Central memory CD8-positive, alpha-beta T cell (primary cell): ENCODE measurements around the gene IQCK.

Experiments
- ATAC-seq: fragments of 150-1000 bp; cut with Tn5 transposase; replicated peaks from 2 replicates; pipeline ENCODE4 v1.10.0; 2022; ENCODE audit warnings: mild to moderate bottlenecking, moderate FRiP score, moderate number of reproducible peaks; ENCODE audit not compliant: poor library complexity, severe bottlenecking; ENCODE audit errors: extremely low read depth
- DNase-seq, 2 donors: peaks; one replicate each; pipeline ENCODE4 v3.0.0; 2021; ENCODE audit warnings: low spot score in 2 of 2
- H3K27ac Mint-ChIP-seq: one replicate; pipeline ENCODE4 v1.8.0; 2022; ENCODE audit warnings: low read depth, mild to moderate bottlenecking, moderate library complexity, mixed read lengths
- H3K27me3 Mint-ChIP-seq: one replicate; pipeline ENCODE4 v1.8.0; 2022; ENCODE audit warnings: mixed read lengths
- H3K36me3 Mint-ChIP-seq: one replicate; pipeline ENCODE4 v1.8.0; 2022; ENCODE audit warnings: mild to moderate bottlenecking, moderate library complexity, mixed read lengths; ENCODE audit not compliant: insufficient read depth
- H3K4me1 Mint-ChIP-seq: one replicate; pipeline ENCODE4 v1.8.0; 2022; ENCODE audit warnings: mixed read lengths
- H3K4me3 Mint-ChIP-seq: one replicate; pipeline ENCODE4 v1.8.0; 2022; ENCODE audit warnings: mild to moderate bottlenecking, moderate library complexity, mixed read lengths
- H3K9me3 Mint-ChIP-seq: one replicate; pipeline ENCODE4 v1.8.0; 2022; ENCODE audit warnings: mixed read lengths

IQCK gene

DNA sequence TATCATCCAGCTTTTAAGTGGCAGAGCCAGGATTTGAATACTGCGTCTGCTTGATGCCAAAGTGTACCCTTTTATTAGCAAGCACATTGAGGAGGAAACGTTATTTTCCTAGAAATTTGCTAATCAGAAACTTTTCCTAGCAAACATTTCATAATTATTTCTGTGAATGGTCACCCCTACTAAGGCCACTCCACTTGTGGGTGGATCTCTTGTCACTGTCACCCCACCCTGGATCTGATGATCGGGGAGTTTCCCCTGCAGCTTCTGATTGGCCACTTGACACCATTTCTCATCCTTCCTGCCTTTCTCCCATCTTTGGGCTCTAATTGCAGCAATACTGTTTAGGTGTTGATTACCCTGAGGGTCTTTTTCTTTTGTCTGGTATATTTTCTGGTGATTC lies 130.7 kb downstream of the IQCK start:
- H3K9me3 Mint-ChIP-seq: no peaks in the 10 kb centered on the region
- H3K4me1 Mint-ChIP-seq: no peaks in the 10 kb centered on the region

GRCh38 chr16:19850131-19850817 lies 132.2 kb downstream of the IQCK start:
- H3K27ac Mint-ChIP-seq: no peak overlapping the region
- H3K36me3 Mint-ChIP-seq: no peaks in the 10 kb centered on the region
- H3K9me3 Mint-ChIP-seq: no peaks in the 10 kb centered on the region
- ATAC-seq (no peak), DNase-seq (no peak)
- peaks cover 39% of the 10 kb centered on the region for H3K27me3 Mint-ChIP-seq
- no peaks in the 10 kb centered on the region for H3K4me1 Mint-ChIP-seq
- no peak overlapping the region for H3K4me3 Mint-ChIP-seq

More for the DNA sequence above, 130.7 kb downstream of the IQCK start:
- Mint-ChIP-seq H3K27me3 (peaks cover 36% of the 10 kb centered on the region), H3K36me3 (no peaks in the 10 kb centered on the region), H3K27ac (no peak overlapping the region), H3K4me3 (no peak overlapping the region)
- ATAC-seq (no peak), DNase-seq (no peak)

- Mint-ChIP-seq H3K36me3 (no peaks in the 10 kb centered on the region), H3K27ac (no peak overlapping the region), H3K4me3 (no peak overlapping the region), H3K4me1 (no peaks in the 10 kb centered on the region), H3K27me3 (peaks cover 39% of the 10 kb centered on the region), H3K9me3 (no peaks in the 10 kb centered on the region)
- no peak for ATAC-seq
- DNase-seq: no peak
These were observed 133.4 kb downstream of the IQCK start for GRCh38 chr16:19851476-19851875.

- no peak for ATAC-seq
- H3K4me1 Mint-ChIP-seq: no peaks in the 10 kb centered on the region
- H3K4me3 Mint-ChIP-seq: no peak overlapping the region
- no peaks in the 10 kb centered on the region for H3K36me3 Mint-ChIP-seq
- no peaks in the 10 kb centered on the region for H3K9me3 Mint-ChIP-seq
- DNase-seq: no peak
- H3K27me3 Mint-ChIP-seq: peaks cover 45% of the 10 kb centered on the region
- H3K27ac Mint-ChIP-seq: no peak overlapping the region
These were observed 135.2 kb downstream of the IQCK start for GRCh38 chr16:19853132-19853741.

- H3K9me3 Mint-ChIP-seq: no peaks in the 10 kb centered on the region
- no peaks in the 10 kb centered on the region for H3K4me1 Mint-ChIP-seq
- ATAC-seq (no peak), DNase-seq (no peak)
- peaks cover 47% of the 10 kb centered on the region for H3K27me3 Mint-ChIP-seq
- H3K4me3 Mint-ChIP-seq: no peak overlapping the region
- no peaks in the 10 kb centered on the region for H3K36me3 Mint-ChIP-seq
- H3K27ac Mint-ChIP-seq: no peak overlapping the region
These were observed 135.9 kb downstream of the IQCK start for GRCh38 chr16:19853742-19854542.

GRCh38 chr16:19854543-19854876 lies 136.4 kb downstream of the IQCK start:
- ATAC-seq: no peak
- Mint-ChIP-seq H3K27me3 (peaks cover 43% of the 10 kb centered on the region), H3K9me3 (no peaks in the 10 kb centered on the region), H3K4me3 (no peak overlapping the region), H3K36me3 (no peaks in the 10 kb centered on the region), H3K27ac (no peak overlapping the region), H3K4me1 (no peaks in the 10 kb centered on the region)
- no peak for DNase-seq

- peaks cover 27% of the 10 kb centered on the region for H3K27me3 Mint-ChIP-seq
- no peak for DNase-seq
These were observed 138.0 kb downstream of the IQCK start for GRCh38 chr16:19856120-19856519.

DNA sequence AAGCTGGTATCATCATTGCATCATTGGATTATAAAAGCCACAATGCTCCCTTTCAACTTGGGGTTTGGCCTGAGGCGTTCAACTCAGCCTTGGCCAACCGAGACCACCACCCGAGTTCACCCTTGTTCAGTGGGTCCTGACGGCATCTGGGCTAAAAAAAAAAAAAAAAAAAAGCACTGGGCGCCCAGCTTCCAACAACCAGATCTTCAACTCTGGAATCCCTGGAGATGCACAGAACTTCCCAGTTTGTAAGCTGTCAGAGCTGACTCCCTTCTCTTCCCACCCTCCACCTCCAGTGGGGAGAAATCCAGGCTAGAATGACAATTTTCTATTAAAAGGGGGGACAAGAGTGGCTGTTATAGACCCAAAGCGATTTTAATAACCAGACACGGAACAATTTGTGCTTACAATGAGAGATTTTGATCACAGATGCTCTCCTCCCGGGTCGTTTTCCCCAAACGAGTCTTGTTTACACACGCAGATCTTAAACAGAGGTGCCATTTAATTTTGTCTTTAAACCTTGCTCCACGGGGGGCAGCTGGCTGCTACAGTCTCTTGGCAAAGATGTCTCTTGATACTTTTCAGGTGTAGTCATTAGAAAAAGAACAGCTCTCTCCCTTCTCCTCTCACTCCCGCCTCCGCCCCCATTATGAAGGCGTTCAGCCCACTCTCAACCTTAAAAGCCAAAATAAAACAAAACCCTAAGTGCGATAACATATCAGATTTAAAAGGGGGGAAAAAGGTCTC lies 139.7 kb downstream of the IQCK start:
- H3K36me3 Mint-ChIP-seq: no peaks in the 10 kb centered on the region
- H3K4me3 Mint-ChIP-seq: no peak overlapping the region
- no peaks in the 10 kb centered on the region for H3K9me3 Mint-ChIP-seq
- no peak for DNase-seq
- H3K4me1 Mint-ChIP-seq: no peaks in the 10 kb centered on the region
- no peak overlapping the region for H3K27ac Mint-ChIP-seq
- H3K27me3 Mint-ChIP-seq: peaks cover 19% of the 10 kb centered on the region
- ATAC-seq: no peak

More at GRCh38 chr16:19856120-19856519, 138.0 kb downstream of the IQCK start:
- Mint-ChIP-seq H3K27ac (no peak overlapping the region), H3K9me3 (no peaks in the 10 kb centered on the region), H3K4me1 (no peaks in the 10 kb centered on the region), H3K4me3 (no peak overlapping the region), H3K36me3 (no peaks in the 10 kb centered on the region)
- ATAC-seq: no peak

DNA sequence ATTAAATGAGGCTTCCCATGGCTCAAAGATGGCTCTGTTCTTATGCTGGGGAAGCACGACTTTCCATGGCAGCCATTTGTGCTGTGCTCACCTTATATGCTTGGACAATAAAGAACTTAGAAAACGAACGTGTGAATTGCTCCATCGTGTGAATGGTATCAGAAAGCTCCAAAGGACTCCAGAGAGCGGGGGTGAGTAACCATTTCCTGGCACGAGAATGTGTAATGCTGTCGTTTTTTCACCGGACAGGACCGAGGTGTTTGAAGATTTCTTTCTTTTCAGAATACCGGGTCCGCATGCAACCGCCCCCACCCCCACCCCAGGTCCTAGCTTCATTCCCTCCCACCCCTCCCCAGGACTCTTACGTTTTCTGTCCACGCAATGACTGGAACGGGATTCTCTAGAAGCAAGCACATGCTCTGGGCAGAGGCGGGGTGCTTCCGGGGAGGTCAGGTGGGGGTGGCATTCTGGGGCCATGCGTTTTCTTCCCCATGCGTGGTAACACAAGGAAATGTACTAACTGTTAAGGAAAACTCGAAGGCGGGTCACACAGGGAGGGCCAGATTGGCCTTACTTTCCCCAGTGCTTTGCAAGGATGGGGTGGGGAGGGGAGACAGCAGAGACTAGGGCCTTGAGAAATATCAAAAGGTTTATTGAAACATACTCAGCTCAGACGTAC lies 140.4 kb downstream of the IQCK start:
- H3K27me3 Mint-ChIP-seq: peaks cover 14% of the 10 kb centered on the region
- DNase-seq (no peak), ATAC-seq (no peak)
- H3K4me3 Mint-ChIP-seq: no peak overlapping the region
- no peaks in the 10 kb centered on the region for H3K36me3 Mint-ChIP-seq
- no peaks in the 10 kb centered on the region for H3K4me1 Mint-ChIP-seq
- H3K27ac Mint-ChIP-seq: no peak overlapping the region
- H3K9me3 Mint-ChIP-seq: no peaks in the 10 kb centered on the region

GRCh38 chr16:19859166-19859565 lies 141.1 kb downstream of the IQCK start:
- no peak for ATAC-seq
- H3K27ac Mint-ChIP-seq: no peak overlapping the region
- H3K36me3 Mint-ChIP-seq: no peaks in the 10 kb centered on the region

GRCh38 chr16:19859603-19860002 lies 141.5 kb downstream of the IQCK start:
- DNase-seq: no peak
- H3K36me3 Mint-ChIP-seq: no peaks in the 10 kb centered on the region
- no peak for ATAC-seq
- H3K9me3 Mint-ChIP-seq: no peaks in the 10 kb centered on the region
- no peak overlapping the region for H3K4me3 Mint-ChIP-seq
- peaks cover 9% of the 10 kb centered on the region for H3K27me3 Mint-ChIP-seq
- no peak overlapping the region for H3K27ac Mint-ChIP-seq
- no peaks in the 10 kb centered on the region for H3K4me1 Mint-ChIP-seq

More at GRCh38 chr16:19859166-19859565, 141.1 kb downstream of the IQCK start:
- H3K4me1 Mint-ChIP-seq: no peaks in the 10 kb centered on the region
- peaks cover 9% of the 10 kb centered on the region for H3K27me3 Mint-ChIP-seq
- no peak overlapping the region for H3K4me3 Mint-ChIP-seq
- H3K9me3 Mint-ChIP-seq: no peaks in the 10 kb centered on the region
- DNase-seq: no peak
